DMS153 treated with DMSO at 0.1 percent for 48 hours (cell line): Measurements from ENCODE around the gene CAMP.

Experiments
- DNase-seq: peaks from one replicate; lab custom pipeline; 2025; ENCODE audit not compliant: unreplicated experiment; lab: John Stamatoyannopoulos, UW

Gene CAMP

GRCh38 chr3:48214225-48214624, 9.1 kb upstream of the CAMP start:
- DNase-seq: no peak

GRCh38 chr3:48215019-48215418, 8.3 kb upstream of the CAMP start:
- no peak for DNase-seq

GRCh38 chr3:48215466-48215865, 7.8 kb upstream of the CAMP start:
- no peak for DNase-seq

GRCh38 chr3:48215876-48216275, 7.4 kb upstream of the CAMP start:
- no peak for DNase-seq

- no peak for DNase-seq
Measured at GRCh38 chr3:48217449-48217848, 5.8 kb upstream of the CAMP start.

- no peak for DNase-seq
Measured at GRCh38 chr3:48218537-48218936, 4.8 kb upstream of the CAMP start.

- DNase-seq: no peak
Measured at GRCh38 chr3:48219543-48219942, 3.8 kb upstream of the CAMP start.

- no peak for DNase-seq
Measured at GRCh38 chr3:48220746-48221145, 2.5 kb upstream of the CAMP start.

GRCh38 chr3:48225587-48225986, 2.3 kb downstream of the CAMP start:
- DNase-seq: no peak

GRCh38 chr3:48226939-48227338, 3.6 kb downstream of the CAMP start:
- DNase-seq: no peak

- no peak for DNase-seq
Measured at GRCh38 chr3:48232232-48232631, 8.9 kb downstream of the CAMP start.

- peak; percentile 3 for DNase-seq
Measured at GRCh38 chr3:48232734-48233133, 9.4 kb downstream of the CAMP start.

GRCh38 chr3:48233542-48233941, 10.2 kb downstream of the CAMP start:
- DNase-seq: no peak

- no peak for DNase-seq
Measured at GRCh38 chr3:48236531-48236930, 13.2 kb downstream of the CAMP start.

- DNase-seq: no peak
Measured at GRCh38 chr3:48238531-48239085, 15.3 kb downstream of the CAMP start.

- DNase-seq: no peak
Measured at GRCh38 chr3:48240000-48240963, 17.0 kb downstream of the CAMP start.

- no peak for DNase-seq
Measured at GRCh38 chr3:48241796-48242455, 18.6 kb downstream of the CAMP start.

GRCh38 chr3:48243886-48244285, 20.6 kb downstream of the CAMP start:
- DNase-seq: no peak

GRCh38 chr3:48244461-48244860, 21.2 kb downstream of the CAMP start:
- no peak for DNase-seq

- DNase-seq: no peak
Measured at GRCh38 chr3:48245136-48245535, 21.8 kb downstream of the CAMP start.

GRCh38 chr3:48247401-48247811, 24.1 kb downstream of the CAMP start:
- DNase-seq: no peak
